Stomach (tissue), 9 donors: ENCODE measurements around the gene WBP2NL. TPM values are rescaled to one million over a fixed set of nuclear protein-coding genes. Genes with fewer than 3 reads are reported as not detected.

Source experiments
- DNase-seq, 2 donors: peaks; one replicate each; pipeline versions ENCODE4 v3.0.0 to v3.0.0-alpha.2; 2013 to 2019
- H3K27ac ChIP-seq, 5 donors: fragments of 200-600 bp in 4 of 5; sonication (generic) in 4 of 5; one replicate each; pipeline ENCODE4 v1.5.1; 2013 to 2019; ENCODE audit warnings: mild to moderate bottlenecking in 1 of 5, moderate library complexity in 1 of 5
- H3K27me3 ChIP-seq, 3 donors: fragments of 200-600 bp; sonication (generic); one replicate each; pipeline ENCODE4 v1.5.1; 2017 to 2019; ENCODE audit warnings: mixed run types in 1 of 3
- H3K36me3 ChIP-seq, 4 donors: fragments of 200-600 bp; sonication (generic); 1 replicate in 3 of 4; 2 replicates in 1 of 4; pipeline ENCODE4 v1.5.1; 2016 to 2019
- H3K4me1 ChIP-seq, 4 donors: fragments of 200-600 bp; sonication (generic); one replicate each; pipeline ENCODE4 v1.5.1; 2016 to 2019
- H3K4me3 ChIP-seq, 4 donors: fragments of 200-600 bp; sonication (generic) in 3 of 4; one replicate each; pipeline ENCODE4 v1.5.1; 2016 to 2019; ENCODE audit warnings: mild to moderate bottlenecking in 1 of 4
- H3K9me3 ChIP-seq, 4 donors: fragments of 200-600 bp; sonication (generic); one replicate each; pipeline ENCODE4 v1.5.1; 2016 to 2019
- CTCF ChIP-seq, 7 experiments: fragments of 450-650 bp in 4 of 7; fragments of 200-600 bp in 3 of 7; sonication (generic) in 3 of 7; IDR thresholded peaks; one replicate each; pipeline ENCODE4 v1.5.1; 2016 to 2019; ENCODE audit warnings: antibody characterized with exemption in 7 of 7, control low read depth in 2 of 7, mild to moderate bottlenecking in 1 of 7
- EP300 ChIP-seq: sonication (generic); formaldehyde crosslinking; IDR thresholded peaks from one replicate; pipeline ENCODE4 v1.6.1; 2017; ENCODE audit warnings: antibody characterized with exemption
- POLR2A ChIP-seq, 4 donors: fragments of 450-650 bp; IDR thresholded peaks; one replicate each; pipeline ENCODE4 v1.6.1; 2016; ENCODE audit warnings: antibody characterized with exemption in 4 of 4, control low read depth in 2 of 4, mild to moderate bottlenecking in 1 of 4, moderate library complexity in 1 of 4
- POLR2AphosphoS5 ChIP-seq, 3 donors: sonication (generic); formaldehyde crosslinking; IDR thresholded peaks; one replicate each; pipeline ENCODE4 v1.6.1; 2016; ENCODE audit warnings: antibody characterized with exemption in 3 of 3
- WGBS, 5 donors: extraction: QIAGEN DNeasy Blood & Tissue Kit in 3 of 5; methylation state at CpG; one replicate each; pipeline versions ENCODE4 v1.1.5 to v1.1.7; 2013 to 2018; 5-methylcytosine and 5-hydroxymethylcytosine counted together
- intact Hi-C: fragments of 100-400 bp; cut with DNase I; formaldehyde crosslinking; loops from one replicate; pipeline ENCODE4 v1.15.1; 2023; ENCODE audit warnings: low total_unique reads
- polyA plus RNA-seq, 3 donors: library from polyadenylated mRNA; stranded (reverse); fragments of 200-250 nt; gene quantifications; one replicate each; pipeline ENCODE4 v1.2.3, GENCODE V29; 2013
- total RNA-seq, 5 donors: library from RNA; depleted of rRNA; stranded (reverse); fragments of >200 nt; gene quantifications; one replicate each; pipeline versions ENCODE4 v1.1.0 to v1.2.3, GENCODE V29; 2014 to 2016
- donor health status: healthy with polysubstance abuse.
- donor health status: Bipolar disorder and iron deficiency.
- donor health status: healthy.

WBP2NL gene
- total and polyA plus RNA-seq, 8 donors: 1.2 to 4.8 (median 1.2) TPM; not detected in 3

- WGBS, 5 donors: 66 to 94% (median 79%) methylated on average over 4 of the region's 4 CpGs
Observed at GRCh38 chr22:42013385-42013784, 14.8 kb downstream of the WBP2NL start.

GRCh38 chr22:42016111-42016510, 17.5 kb downstream of the WBP2NL start:
- no peaks in the 10 kb centered on the region for H3K27me3 ChIP-seq
- no peak for DNase-seq
- TF ChIP-seq POLR2A (IDR thresholded peaks at IDR 0.05): no peak
- peaks cover 0 to 7% (median 2%) of the 10 kb centered on the region in 4 donors for H3K9me3 ChIP-seq
- no peaks in the 10 kb centered on the region for H3K4me1 ChIP-seq
- no peak overlapping the region for H3K4me3 ChIP-seq
- intact Hi-C loops: no loop called here
- no peaks in the 10 kb centered on the region for H3K36me3 ChIP-seq
- no peak overlapping the region for H3K27ac ChIP-seq
- 77 to 88% (median 82%) methylated on average over 10 of the region's 10 CpGs for WGBS, 5 donors

More at GRCh38 chr22:42013385-42013784, 14.8 kb downstream of the WBP2NL start:
- Histone ChIP-seq H3K36me3 (no peaks in the 10 kb centered on the region), H3K9me3 (peaks cover 0 to 25% (median 18%) of the 10 kb centered on the region in 4 donors), H3K27ac (no peak overlapping the region), H3K4me1 (no peaks in the 10 kb centered on the region), H3K27me3 (no peaks in the 10 kb centered on the region), H3K4me3 (no peak overlapping the region)
- intact Hi-C loops: no loop called here
- DNase-seq: no peak
- no peak for TF ChIP-seq POLR2A (IDR thresholded peaks at IDR 0.05)
- TF ChIP-seq POLR2AphosphoS5 (IDR thresholded peaks at IDR 0.05): no peak
- TF ChIP-seq CTCF (IDR thresholded peaks at IDR 0.05): no peak
- TF ChIP-seq EP300: no peak

GRCh38 chr22:42018224-42018623, 19.6 kb downstream of the WBP2NL start:
- TF ChIP-seq POLR2AphosphoS5 (IDR thresholded peaks at IDR 0.05): no peak
- no peak for TF ChIP-seq POLR2A (IDR thresholded peaks at IDR 0.05)
- no peak for TF ChIP-seq CTCF (IDR thresholded peaks at IDR 0.05)
- TF ChIP-seq EP300: no peak
- 49 to 78% (median 63%) methylated on average over 1 of the region's 1 CpG for WGBS, 5 donors
- Histone ChIP-seq H3K4me1 (no peaks in the 10 kb centered on the region), H3K36me3 (no peaks in the 10 kb centered on the region), H3K4me3 (no peak overlapping the region), H3K9me3 (no peaks in the 10 kb centered on the region), H3K27me3 (no peaks in the 10 kb centered on the region), H3K27ac (no peak overlapping the region)
- intact Hi-C loops: no loop called here
- no peak for DNase-seq

GRCh38 chr22:42021571-42021970, 23.0 kb downstream of the WBP2NL start:
- Histone ChIP-seq H3K9me3 (no peaks in the 10 kb centered on the region), H3K27ac (no peak overlapping the region), H3K4me1 (no peaks in the 10 kb centered on the region), H3K27me3 (no peaks in the 10 kb centered on the region), H3K4me3 (no peak overlapping the region), H3K36me3 (no peaks in the 10 kb centered on the region)
- TF ChIP-seq POLR2A (IDR thresholded peaks at IDR 0.05) (no peak), POLR2AphosphoS5 (IDR thresholded peaks at IDR 0.05) (no peak), CTCF (IDR thresholded peaks at IDR 0.05) (no peak), EP300 (no peak)
- intact Hi-C loops: no loop called here
- WGBS, 5 donors: 74 to 84% (median 81%) methylated on average over 2 of the region's 2 CpGs
- no peak for DNase-seq

- Histone ChIP-seq H3K36me3 (no peaks in the 10 kb centered on the region), H3K9me3 (no peaks in the 10 kb centered on the region), H3K4me1 (no peaks in the 10 kb centered on the region), H3K4me3 (no peak overlapping the region), H3K27me3 (no peaks in the 10 kb centered on the region), H3K27ac (peak overlapping the region in 2 of 5 donors; percentile 18 to 38)
- DNase-seq: peak in 1 of 2 donors; percentile 66
- intact Hi-C loops: no loop called here
- peak in 1 of 3 donors; percentile 39 for TF ChIP-seq POLR2AphosphoS5 (IDR thresholded peaks at IDR 0.05)
- no peak for TF ChIP-seq EP300
- TF ChIP-seq POLR2A (IDR thresholded peaks at IDR 0.05): no peak
- WGBS, 5 donors: 49 to 59% (median 53%) methylated on average over 2 of the region's 2 CpGs
Observed at GRCh38 chr22:42022162-42022847, 23.7 kb downstream of the WBP2NL start.
